ENCODE results near the gene MAFG. TPM values are rescaled to one million over a fixed set of nuclear protein-coding genes. Genes with fewer than 3 reads are reported as not detected.

The MAFG gene
- total RNA-seq, 1 donor from 2014 or later, result 14.4 TPM

DNA sequence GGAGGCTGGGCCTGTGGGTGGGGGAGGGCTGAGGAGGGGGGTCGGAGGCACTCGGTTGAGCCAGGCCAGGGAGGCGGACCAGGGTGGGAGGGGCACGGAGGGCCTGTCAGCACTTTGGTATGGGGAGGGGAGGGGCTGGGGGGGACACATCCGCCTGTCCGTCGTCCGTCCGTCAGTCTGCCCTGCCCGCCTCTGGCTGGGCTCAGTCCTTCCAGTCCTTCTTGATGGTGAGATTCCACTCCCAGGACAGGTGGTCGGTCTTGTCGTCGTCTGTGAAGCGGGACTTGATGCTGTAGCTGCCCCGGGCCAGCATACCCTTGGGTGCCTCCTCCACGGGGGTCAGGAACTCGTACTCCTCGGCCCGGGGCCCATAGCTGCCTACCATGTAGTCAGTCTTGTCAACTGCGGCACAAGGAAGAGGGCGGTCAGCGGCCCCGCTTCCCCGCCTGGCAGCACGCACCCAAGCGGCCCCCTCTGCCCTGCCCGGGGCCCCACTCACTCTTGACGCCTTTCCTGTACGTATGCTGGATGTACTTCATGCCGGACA, 58.8 kb downstream of the MAFG start:
- peak; percentile 47 for DNase-seq (ENCODE audit: low read depth)

Other genes with a start within 250 kb of the MAFG start
- gene ARL16, start 243.9 kb downstream of the MAFG start, total RNA-seq, result 21.7 and 44.1 TPM in 2 replicates
- 104 and 110 TPM in 2 replicates for gene HGS, start 243.7 kb downstream of the MAFG start, total RNA-seq
- 8.9 and 10.4 TPM in 2 replicates for gene MRPL12, start 224.4 kb downstream of the MAFG start, total RNA-seq
- gene SLC25A10, start 215.5 kb downstream of the MAFG start, total RNA-seq, result 35.7 and 61.8 TPM in 2 replicates
- gene GCGR, start 123.6 kb downstream of the MAFG start, total RNA-seq, result not detected in 2 replicates
- 55.0 and 101 TPM in 2 replicates for gene MCRIP1, start 94.4 kb downstream of the MAFG start, total RNA-seq
- gene PPP1R27, start 92.7 kb downstream of the MAFG start, total RNA-seq, result not detected in 2 replicates
- 1,064 and 1,065 TPM in 2 replicates for gene P4HB, start 67.2 kb downstream of the MAFG start, total RNA-seq
- gene ARHGDIA, start 56.4 kb downstream of the MAFG start, total RNA-seq, result 161 and 237 TPM in 2 replicates
- 46.8 and 109 TPM in 2 replicates for gene ALYREF, start 36.1 kb downstream of the MAFG start, total RNA-seq
- 77.3 and 104 TPM in 2 replicates for gene ANAPC11, start 36.0 kb downstream of the MAFG start, total RNA-seq
- gene NPB, start 25.5 kb downstream of the MAFG start, total RNA-seq, result 0.25 and 3.3 TPM in 2 replicates
- gene PCYT2, start 16.3 kb downstream of the MAFG start, total RNA-seq, result 18.6 and 47.2 TPM in 2 replicates
- gene SIRT7, start 9.6 kb downstream of the MAFG start, total RNA-seq, result 17.9 and 20.4 TPM in 2 replicates
- 69.3 and 122 TPM in 2 replicates for gene PYCR1, start 9.6 kb upstream of the MAFG start, total RNA-seq
- gene MYADML2, start 19.5 kb upstream of the MAFG start, total RNA-seq, result not detected in 2 replicates
- gene NOTUM, start 33.5 kb upstream of the MAFG start, total RNA-seq, result 0.05 TPM in 1 of 2 replicates, not detected in the other
- gene ASPSCR1, start 49.9 kb upstream of the MAFG start, total RNA-seq, result 12.6 and 18.8 TPM in 2 replicates
- 13.6 and 63.6 TPM in 2 replicates for gene CENPX, start 95.1 kb upstream of the MAFG start, total RNA-seq
- 15.2 and 15.8 TPM in 2 replicates for gene LRRC45, start 95.6 kb upstream of the MAFG start, total RNA-seq
- 7.7 and 16.8 TPM in 2 replicates for gene RAC3, start 103.9 kb upstream of the MAFG start, total RNA-seq
- 19.4 and 35.4 TPM in 2 replicates for gene DCXR, start 110.0 kb upstream of the MAFG start, total RNA-seq
- 27.3 and 31.0 TPM in 2 replicates for gene RFNG, start 124.1 kb upstream of the MAFG start, total RNA-seq
- 112 and 119 TPM in 2 replicates for gene GPS1, start 124.2 kb upstream of the MAFG start, total RNA-seq
- 66.3 and 79.9 TPM in 2 replicates for gene DUS1L, start 138.1 kb upstream of the MAFG start, total RNA-seq
- gene FASN, start 170.5 kb upstream of the MAFG start, total RNA-seq, result 84.0 and 103 TPM in 2 replicates